Measurements from ENCODE around the gene PATE3.

PATE3 gene

GRCh38 chr11:125787827-125788226 is at the start of gene PATE3:
Gene PATE3 (plus strand): TSS chr11:125788127. CDS start chr11:125788152, 25 bp downstream.
- TF ChIP-seq CTCF (IDR thresholded peaks at IDR 0.05; ENCODE audit: low read depth, low read length): no peak
- H3K4me3 ChIP-seq (ENCODE audit: low read depth, low read length): no peak within 1 kb of the TSS

- H3K4me3 ChIP-seq (ENCODE audit: low read depth, low read length): no peak overlapping the region
- no peak for TF ChIP-seq CTCF (IDR thresholded peaks at IDR 0.05; ENCODE audit: low read depth, low read length)
Measured at GRCh38 chr11:125740617-125741016, 47.3 kb upstream of the PATE3 start.

- TF ChIP-seq CTCF (IDR thresholded peaks at IDR 0.05; ENCODE audit: low read depth, low read length): no peak
Measured at GRCh38 chr11:125743681-125744080, 44.2 kb upstream of the PATE3 start.

GRCh38 chr11:125745979-125746378 is 41.9 kb upstream of the PATE3 start, which contains the start of gene PATE1:
Gene PATE1 (plus strand): TSS chr11:125746279. CDS start chr11:125746305, 26 bp downstream.
- H3K4me3 ChIP-seq (ENCODE audit: low read depth, low read length): no peak within 1 kb of the TSS
- no peak for TF ChIP-seq CTCF (IDR thresholded peaks at IDR 0.05; ENCODE audit: low read depth, low read length)

More at GRCh38 chr11:125743681-125744080, 44.2 kb upstream of the PATE3 start:
- no peak overlapping the region for H3K4me3 ChIP-seq (ENCODE audit: low read depth, low read length)

GRCh38 chr11:125750629-125751028 is 37.3 kb upstream of the PATE3 start:
- H3K4me3 ChIP-seq (ENCODE audit: low read depth, low read length): no peak overlapping the region
- TF ChIP-seq CTCF (IDR thresholded peaks at IDR 0.05; ENCODE audit: low read depth, low read length): no peak

- H3K4me3 ChIP-seq (ENCODE audit: low read depth, low read length): no peak overlapping the region
- no peak for TF ChIP-seq CTCF (IDR thresholded peaks at IDR 0.05; ENCODE audit: low read depth, low read length)
Measured at GRCh38 chr11:125756050-125756449, 31.9 kb upstream of the PATE3 start.

- no peak for TF ChIP-seq CTCF (IDR thresholded peaks at IDR 0.05; ENCODE audit: low read depth, low read length)
- H3K4me3 ChIP-seq (ENCODE audit: low read depth, low read length): no peak overlapping the region
Measured at GRCh38 chr11:125762445-125762844, 25.5 kb upstream of the PATE3 start.
